Breast epithelium (tissue), 4 donors: ENCODE data around the gene CCDC171. TPM values are rescaled to one million over a fixed set of nuclear protein-coding genes. Genes with fewer than 3 reads are reported as not detected.

ENCODE experiments used
- DNase-seq, 2 donors: peaks; one replicate each; pipeline ENCODE4 v3.0.0-alpha.2; 2019; ENCODE audit warnings: low spot score in 2 of 2
- H3K27ac ChIP-seq, 2 donors: fragments of 200-600 bp; sonication (generic) in 1 of 2; one replicate each; pipeline ENCODE4 v1.5.1; 2016 to 2019; ENCODE audit warnings: mild to moderate bottlenecking in 1 of 2
- H3K27me3 ChIP-seq, 2 donors: fragments of 200-600 bp; sonication (generic) in 1 of 2; one replicate each; pipeline versions ENCODE4 v1.5.1 to v1.6.0; 2017 to 2019; ENCODE audit warnings: control low read depth in 1 of 2, mild to moderate bottlenecking in 1 of 2
- H3K36me3 ChIP-seq: fragments of 200-600 bp; one replicate; pipeline ENCODE4 v1.5.1; 2019
- H3K4me1 ChIP-seq, 2 donors: fragments of 200-600 bp; sonication (generic); one replicate each; pipeline ENCODE4 v1.5.1; 2016 to 2019; ENCODE audit warnings: control low read depth in 1 of 2
- H3K4me3 ChIP-seq, 3 donors: fragments of 200-600 bp; sonication (generic); 1 replicate in 2 of 3; 2 replicates in 1 of 3; pipeline ENCODE4 v1.5.1; 2016 to 2019; ENCODE audit warnings: mild to moderate bottlenecking in 3 of 3, moderate library complexity in 2 of 3
- H3K9me3 ChIP-seq, 2 donors: fragments of 200-600 bp; sonication (generic) in 1 of 2; one replicate each; pipeline ENCODE4 v1.5.1; 2016 to 2019; ENCODE audit warnings: control low read depth in 1 of 2
- CTCF ChIP-seq, 3 donors: fragments of 450-650 bp; IDR thresholded peaks; one replicate each; pipeline ENCODE4 v1.5.1; 2016 to 2017; ENCODE audit warnings: antibody characterized with exemption in 3 of 3, mild to moderate bottlenecking in 3 of 3, moderate library complexity in 3 of 3
- POLR2A ChIP-seq: fragments of 450-650 bp; IDR thresholded peaks from one replicate; pipeline ENCODE4 v1.6.1; 2016; ENCODE audit warnings: antibody characterized with exemption, mild to moderate bottlenecking, moderate library complexity
- POLR2AphosphoS5 ChIP-seq, 3 donors: sonication (generic); formaldehyde crosslinking; IDR thresholded peaks; one replicate each; pipeline ENCODE4 v1.6.1; 2017; ENCODE audit warnings: antibody characterized with exemption in 3 of 3
- intact Hi-C: fragments of 100-400 bp; cut with DNase I; formaldehyde crosslinking; loops from one replicate; pipeline ENCODE4 v1.15.1; 2023; ENCODE audit warnings: low total_unique reads
- total RNA-seq, 3 donors: library from RNA; depleted of rRNA; stranded (reverse); fragments of >200 nt; gene quantifications; one replicate each; pipeline ENCODE4 v1.1.0, GENCODE V29; 2016

CCDC171 gene
- total RNA-seq, 3 donors from 2014 or later: 4.8 to 8.8 (median 5.6) TPM

- TF ChIP-seq CTCF (IDR thresholded peaks at IDR 0.05): no peak
- TF ChIP-seq POLR2A: no peak
- TF ChIP-seq POLR2AphosphoS5 (IDR thresholded peaks at IDR 0.05): no peak
- intact Hi-C loops: no loop called here
- no peak for DNase-seq
- H3K9me3 ChIP-seq: no peaks in the 10 kb centered on the region
- no peaks in the 10 kb centered on the region for H3K36me3 ChIP-seq
- H3K4me1 ChIP-seq: no peaks in the 10 kb centered on the region
- H3K27ac ChIP-seq: no peak overlapping the region
- no peak overlapping the region for H3K4me3 ChIP-seq
- H3K27me3 ChIP-seq: no peaks in the 10 kb centered on the region
These were observed 457.4 kb downstream of the CCDC171 start for GRCh38 chr9:16010221-16010620.

GRCh38 chr9:16012621-16013020, 459.8 kb downstream of the CCDC171 start:
- no peak overlapping the region for H3K4me3 ChIP-seq
- H3K9me3 ChIP-seq: peaks cover under 1 to 9% of the 10 kb centered on the region in 2 donors
- no peaks in the 10 kb centered on the region for H3K36me3 ChIP-seq
- no peak overlapping the region for H3K27ac ChIP-seq
- no peak for TF ChIP-seq POLR2AphosphoS5 (IDR thresholded peaks at IDR 0.05)
- TF ChIP-seq POLR2A: no peak
- no peak for TF ChIP-seq CTCF (IDR thresholded peaks at IDR 0.05)
- no peaks in the 10 kb centered on the region for H3K4me1 ChIP-seq
- no peaks in the 10 kb centered on the region for H3K27me3 ChIP-seq
- intact Hi-C loops: no loop called here
- DNase-seq: no peak

GRCh38 chr9:16013366-16013765, 460.5 kb downstream of the CCDC171 start:
- Histone ChIP-seq H3K36me3 (no peaks in the 10 kb centered on the region), H3K27me3 (no peaks in the 10 kb centered on the region), H3K9me3 (peaks cover 5 to 16% of the 10 kb centered on the region in 2 donors), H3K27ac (no peak overlapping the region), H3K4me3 (no peak overlapping the region), H3K4me1 (no peaks in the 10 kb centered on the region)
- no peak for DNase-seq
- intact Hi-C loops: no loop called here
- TF ChIP-seq POLR2AphosphoS5 (IDR thresholded peaks at IDR 0.05): no peak
- no peak for TF ChIP-seq POLR2A
- TF ChIP-seq CTCF (IDR thresholded peaks at IDR 0.05): no peak

- Histone ChIP-seq H3K4me1 (no peaks in the 10 kb centered on the region), H3K27me3 (no peaks in the 10 kb centered on the region), H3K4me3 (no peak overlapping the region), H3K9me3 (peaks cover 8 to 19% of the 10 kb centered on the region in 2 donors), H3K27ac (no peak overlapping the region), H3K36me3 (no peaks in the 10 kb centered on the region)
- intact Hi-C loops: no loop called here
- TF ChIP-seq CTCF (IDR thresholded peaks at IDR 0.05) (no peak), POLR2A (no peak), POLR2AphosphoS5 (IDR thresholded peaks at IDR 0.05) (no peak)
- no peak for DNase-seq
These were observed 461.0 kb downstream of the CCDC171 start for GRCh38 chr9:16013826-16014225.

GRCh38 chr9:16022228-16022627, 469.4 kb downstream of the CCDC171 start:
- H3K27me3 ChIP-seq: no peaks in the 10 kb centered on the region
- no peak for TF ChIP-seq CTCF (IDR thresholded peaks at IDR 0.05)
- no peak for TF ChIP-seq POLR2A
- no peak for TF ChIP-seq POLR2AphosphoS5 (IDR thresholded peaks at IDR 0.05)
- intact Hi-C loops: no loop called here
- no peak overlapping the region for H3K4me3 ChIP-seq
- H3K9me3 ChIP-seq: peaks cover 14 to 25% of the 10 kb centered on the region in 2 donors
- no peak overlapping the region for H3K27ac ChIP-seq
- no peak for DNase-seq
- H3K36me3 ChIP-seq: no peaks in the 10 kb centered on the region
- H3K4me1 ChIP-seq: no peaks in the 10 kb centered on the region
